Pancreas (tissue), 10 donors: ENCODE results near the gene DGUOK. TPM values are rescaled to one million over a fixed set of nuclear protein-coding genes. Genes with fewer than 3 reads are reported as not detected.

Source experiments
- ATAC-seq, 4 donors: fragments of 200-7000 bp; cut with Tn5 transposase; one replicate each; pipeline versions ENCODE4 v1.8.0 to v1.9.1; 2020; ENCODE audit warnings: mild to moderate bottlenecking in 4 of 4, moderate library complexity in 4 of 4
- DNase-seq, 6 donors: peaks; one replicate each; pipeline ENCODE4 v3.0.0-alpha.2; 2020
- FAIRE-seq: peaks from 2 replicates; lab custom pipeline; 2012; peaks lifted over from hg19 to GRCh38; lab: Jason Lieb, UNC
- H3K27ac ChIP-seq, 4 donors: fragments of 200-600 bp; sonication (generic); 1 replicate in 3 of 4; 2 replicates in 1 of 4; pipeline versions ENCODE4 v1.5.0 to v1.8.0; 2020
- H3K27me3 ChIP-seq, 4 donors: fragments of 200-600 bp; one replicate each; pipeline ENCODE4 v1.8.0; 2021
- H3K36me3 ChIP-seq, 3 donors: fragments of 200-600 bp; sonication (generic) in 1 of 3; one replicate each; pipeline versions ENCODE4 v1.5.0 to v1.8.0; 2020 to 2021
- H3K4me1 ChIP-seq, 3 donors: fragments of 200-600 bp; one replicate each; pipeline ENCODE4 v1.8.0; 2021
- H3K4me3 ChIP-seq, 4 donors: fragments of 200-600 bp; sonication (generic) in 2 of 4; one replicate each; pipeline versions ENCODE4 v1.5.0 to v1.8.0; 2020 to 2021
- H3K9me3 ChIP-seq, 4 donors: fragments of 200-600 bp; one replicate each; pipeline ENCODE4 v1.8.0; 2021
- WGBS, 2 donors: extraction: QIAGEN DNeasy Blood & Tissue Kit; methylation state at CpG; one replicate each; pipeline ENCODE4 v1.1.7; 2013; 5-methylcytosine and 5-hydroxymethylcytosine counted together
- intact Hi-C, 3 donors: fragments of 100-400 bp; cut with DNase I; formaldehyde crosslinking; loops; one replicate each; pipeline versions ENCODE4 v1.11.1 to v1.14.2; 2022
- polyA plus RNA-seq, 2 donors: library from polyadenylated mRNA; stranded (reverse); fragments of 200-250 nt; gene quantifications; one replicate each; pipeline ENCODE4 v1.2.3, GENCODE V29; 2013
- total RNA-seq, 6 donors: library from RNA; stranded (reverse); fragmentation: NEBNext Ultra II Directional in 4 of 6; extraction: Animal tissue kit (Norgen Biotek cat#: 25700) in 4 of 6; gene quantifications; one replicate each; pipeline versions ENCODE4 v1.2.1 to v1.2.4, GENCODE V29; 2021 to 2023
- TF ChIP-seq, protein P1 (sequence below), 4 donors: fragments of 200-600 bp; sonication (generic) in 3 of 4; IDR thresholded peaks; one replicate each; pipeline versions ENCODE4 v1.5.0 to v1.8.0; 2021; ENCODE audit warnings: antibody characterized with exemption in 4 of 4
- donor health status: healthy with polysubstance abuse.
- donor health status: DM: no; HTN: no; CAD: no; lungs with moderate emphysema.
- donor health status: DM: no; HTN: no; CAD: no.
- donor health status: control.
- donor health status: control.
- donor health status: Bipolar disorder and iron deficiency.
- donor health status: DM: yes; HTN: yes; CAD: no.
- donor health status: DM: no; HTN: no; CAD: no.
- donor health status: DM: no; HTN: no; CAD: no.
- donor health status: DM: yes; HTN: yes; CAD: no.

Gene DGUOK
- total and polyA plus RNA-seq, 8 donors = 13.1 to 47.0 (median 17.3) TPM

- Histone ChIP-seq H3K4me1 (peaks cover 17 to 24% (median 18%) of the 10 kb centered on the region in 3 donors), H3K36me3 (no peaks in the 10 kb centered on the region), H3K27ac (peak overlapping the region in 2 of 4 donors; percentile 14 to 40), H3K9me3 (no peaks in the 10 kb centered on the region), H3K27me3 (no peaks in the 10 kb centered on the region), H3K4me3 (no peak overlapping the region)
- TF ChIP-seq, protein P1, sequence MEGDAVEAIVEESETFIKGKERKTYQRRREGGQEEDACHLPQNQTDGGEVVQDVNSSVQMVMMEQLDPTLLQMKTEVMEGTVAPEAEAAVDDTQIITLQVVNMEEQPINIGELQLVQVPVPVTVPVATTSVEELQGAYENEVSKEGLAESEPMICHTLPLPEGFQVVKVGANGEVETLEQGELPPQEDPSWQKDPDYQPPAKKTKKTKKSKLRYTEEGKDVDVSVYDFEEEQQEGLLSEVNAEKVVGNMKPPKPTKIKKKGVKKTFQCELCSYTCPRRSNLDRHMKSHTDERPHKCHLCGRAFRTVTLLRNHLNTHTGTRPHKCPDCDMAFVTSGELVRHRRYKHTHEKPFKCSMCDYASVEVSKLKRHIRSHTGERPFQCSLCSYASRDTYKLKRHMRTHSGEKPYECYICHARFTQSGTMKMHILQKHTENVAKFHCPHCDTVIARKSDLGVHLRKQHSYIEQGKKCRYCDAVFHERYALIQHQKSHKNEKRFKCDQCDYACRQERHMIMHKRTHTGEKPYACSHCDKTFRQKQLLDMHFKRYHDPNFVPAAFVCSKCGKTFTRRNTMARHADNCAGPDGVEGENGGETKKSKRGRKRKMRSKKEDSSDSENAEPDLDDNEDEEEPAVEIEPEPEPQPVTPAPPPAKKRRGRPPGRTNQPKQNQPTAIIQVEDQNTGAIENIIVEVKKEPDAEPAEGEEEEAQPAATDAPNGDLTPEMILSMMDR (IDR thresholded peaks at IDR 0.05) = no peak
- intact Hi-C loops = no loop called here
- ATAC-seq (no peak), FAIRE-seq (no peak), DNase-seq (no peak)
- WGBS, 2 donors = 74 to 76% methylated on average over 2 of the region's 2 CpGs
Measured at GRCh38 chr2:73928963-73929347, 2.3 kb downstream of the DGUOK start.

DNA sequence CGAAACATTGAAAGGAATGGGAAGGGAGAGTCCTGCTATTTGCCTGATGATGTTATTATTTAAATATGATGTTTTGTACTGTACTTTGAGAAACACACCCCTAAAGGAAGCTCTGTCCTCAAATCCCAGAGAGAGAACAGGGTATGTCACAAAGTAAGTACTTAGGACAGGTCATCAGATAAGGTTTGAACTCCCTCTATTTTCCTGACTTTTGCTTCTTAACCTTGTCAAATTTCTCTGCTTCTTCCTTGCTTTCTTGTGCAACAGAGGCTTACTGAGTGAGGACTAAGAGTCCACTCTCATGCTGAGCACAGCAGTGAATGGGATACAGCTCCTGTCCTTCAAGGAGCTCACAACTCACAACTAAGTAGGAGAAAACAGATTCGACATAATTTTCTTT, 3.7 kb downstream of the DGUOK start:
- FAIRE-seq = no peak
- intact Hi-C loops = no loop called here
- peaks cover 17 to 24% (median 18%) of the 10 kb centered on the region in 3 donors for H3K4me1 ChIP-seq

DNA sequence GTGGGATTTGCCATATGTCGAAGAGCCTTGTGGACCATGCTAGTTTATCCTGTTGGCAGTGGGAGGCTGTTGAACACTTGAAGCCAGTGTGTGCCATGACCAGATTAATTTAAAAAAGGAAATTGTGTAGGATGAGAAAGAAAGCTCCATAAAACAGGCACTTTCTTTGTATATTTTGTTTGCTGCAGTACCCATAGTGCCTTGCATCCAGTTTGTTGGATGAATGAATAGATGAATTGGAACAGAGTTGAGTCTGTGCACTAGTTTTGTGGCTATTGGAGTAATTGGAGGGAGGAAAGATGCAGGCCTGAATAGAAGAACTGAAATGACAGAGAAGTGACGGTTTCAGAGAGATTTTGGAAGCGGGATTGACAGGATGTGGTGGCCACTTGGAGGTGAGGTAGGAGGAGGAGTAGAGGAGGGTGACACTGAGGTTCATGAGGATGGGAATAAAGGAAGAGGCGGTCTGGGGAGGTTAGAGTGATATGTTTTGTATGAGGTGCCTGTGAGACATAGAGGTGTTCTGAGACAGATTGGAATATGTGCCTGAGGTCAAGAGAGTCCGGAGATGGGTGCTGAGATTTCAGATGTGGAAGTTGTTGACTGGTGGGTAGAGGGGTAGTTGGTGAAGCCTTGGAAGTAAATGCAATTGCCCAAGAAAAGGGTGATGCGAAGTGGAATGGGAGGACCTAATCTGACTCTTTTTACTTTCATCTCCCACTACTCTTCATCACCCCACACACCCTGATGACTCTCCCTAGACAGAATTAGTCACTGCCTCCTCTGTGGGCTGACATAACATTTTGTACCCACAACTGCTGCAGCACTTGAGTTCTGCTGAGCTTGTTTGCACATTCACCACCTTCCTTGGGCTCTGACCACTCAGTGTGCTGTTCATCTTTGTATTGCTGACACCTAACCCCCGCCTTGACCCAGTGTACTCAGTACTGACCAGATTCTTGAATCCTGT, 5.1 kb downstream of the DGUOK start:
- Histone ChIP-seq H3K4me1 (peaks cover 12 to 24% (median 18%) of the 10 kb centered on the region in 3 donors), H3K4me3 (no peak overlapping the region), H3K36me3 (no peaks in the 10 kb centered on the region), H3K27me3 (no peaks in the 10 kb centered on the region), H3K27ac (no peak overlapping the region), H3K9me3 (no peaks in the 10 kb centered on the region)
- TF ChIP-seq, protein P1 (IDR thresholded peaks at IDR 0.05) = no peak
- no peak for ATAC-seq
- intact Hi-C loops = no loop called here
- DNase-seq = no peak
- WGBS, 2 donors = 94% methylated on average over 7 of the region's 7 CpGs
- FAIRE-seq = no peak

More for the DNA sequence above, 3.7 kb downstream of the DGUOK start:
- Histone ChIP-seq H3K4me3 (no peak overlapping the region), H3K36me3 (no peaks in the 10 kb centered on the region), H3K27me3 (no peaks in the 10 kb centered on the region), H3K27ac (no peak overlapping the region), H3K9me3 (no peaks in the 10 kb centered on the region)
- ATAC-seq (no peak), DNase-seq (no peak)
- TF ChIP-seq, protein P1 (IDR thresholded peaks at IDR 0.05) = no peak
- 76 to 78% methylated on average over 2 of the region's 2 CpGs for WGBS, 2 donors

- intact Hi-C loops = no loop called here
- 89 to 94% methylated on average over 3 of the region's 3 CpGs for WGBS, 2 donors
- ATAC-seq = peak in 1 of 4 donors; percentile 38
- no peak for FAIRE-seq
- peaks cover 3 to 14% (median 8%) of the 10 kb centered on the region in 3 donors for H3K4me1 ChIP-seq
- TF ChIP-seq, protein P1 (IDR thresholded peaks at IDR 0.05) = no peak
- no peaks in the 10 kb centered on the region for H3K27me3 ChIP-seq
- H3K4me3 ChIP-seq = no peak overlapping the region
- H3K27ac ChIP-seq = no peak overlapping the region
- no peaks in the 10 kb centered on the region for H3K36me3 ChIP-seq
- DNase-seq = no peak
- H3K9me3 ChIP-seq = no peaks in the 10 kb centered on the region
Measured at GRCh38 chr2:73933194-73933593, 6.5 kb downstream of the DGUOK start.

DNA sequence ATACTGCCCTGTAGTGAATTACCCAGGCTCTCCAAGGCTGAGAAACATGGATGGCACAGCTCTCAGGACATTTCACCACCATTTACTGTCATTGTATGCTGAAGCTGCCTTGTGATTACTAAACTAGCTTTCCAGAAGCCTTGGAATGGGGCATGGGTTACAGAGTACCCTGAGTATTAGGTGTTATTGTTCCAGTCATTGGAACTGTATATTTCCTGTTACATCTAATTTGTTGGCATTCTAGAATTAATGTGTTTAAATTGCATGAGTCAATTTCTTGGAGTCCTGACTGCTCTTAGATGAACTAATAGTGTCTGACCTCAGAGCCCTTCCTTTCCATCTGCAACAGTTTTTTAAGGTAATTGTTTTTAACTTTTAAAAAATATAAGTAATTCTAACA, 9.0 kb downstream of the DGUOK start:
- intact Hi-C loops = no loop called here
- TF ChIP-seq, protein P1 (IDR thresholded peaks at IDR 0.05) = no peak
- H3K4me3 ChIP-seq = no peak overlapping the region
- peak in 1 of 4 donors; percentile 46 for ATAC-seq
- H3K27ac ChIP-seq = no peak overlapping the region
- H3K4me1 ChIP-seq = no peaks in the 10 kb centered on the region
- H3K9me3 ChIP-seq = no peaks in the 10 kb centered on the region
- no peak for DNase-seq
- H3K36me3 ChIP-seq = no peaks in the 10 kb centered on the region
- H3K27me3 ChIP-seq = no peaks in the 10 kb centered on the region
- no peak for FAIRE-seq
